Fibroblast of villous mesenchyme (primary cell): ENCODE data around the gene BRWD1. TPM values are rescaled to one million over a fixed set of nuclear protein-coding genes. Genes with fewer than 3 reads are reported as not detected.
A peak's percentile ranks its signal among the peaks of the same experiment; 100 is the strongest.

Experiments
- DNase-seq: peaks from one replicate; pipeline ENCODE4 v3.0.0-alpha.2; 2010; ENCODE audit warnings: low read depth
- H3K4me3 ChIP-seq: 2 replicates; pipeline ENCODE4 v1.5.1; 2011; ENCODE audit warnings: low read depth, mild to moderate bottlenecking, low read length
- CTCF ChIP-seq: IDR thresholded peaks from 2 replicates; pipeline ENCODE4 v1.5.1; 2012; ENCODE audit warnings: low read depth, mild to moderate bottlenecking, low read length; ENCODE audit not compliant: insufficient read depth
- total RNA-seq: library from RNA; depleted of rRNA; stranded (reverse); fragments of >200 nt; gene quantifications from 2 replicates; pipeline ENCODE4 v1.2.3, GENCODE V29; 2012

BRWD1 gene
- 48.6 and 75.6 TPM in 2 replicates for total RNA-seq

- DNase-seq = peak; percentile 89
- peak; percentile 19 for TF ChIP-seq CTCF
- peak within 1 kb of the TSS; percentile 79 for H3K4me3 ChIP-seq
These were observed at the start of gene BRWD1 for GRCh38 chr21:39313571-39314142. BRWD1 (minus strand) TSS chr21:39313632; CDS start chr21:39313491, 141 bp downstream.

GRCh38 chr21:39362733-39363132 is 49.3 kb upstream of the BRWD1 start:
- no peak overlapping the region for H3K4me3 ChIP-seq
- no peak for TF ChIP-seq CTCF
- no peak for DNase-seq

GRCh38 chr21:39359382-39359781 is 46.0 kb upstream of the BRWD1 start:
- no peak overlapping the region for H3K4me3 ChIP-seq
- TF ChIP-seq CTCF = no peak
- no peak for DNase-seq

- no peak for TF ChIP-seq CTCF
- DNase-seq = no peak
- H3K4me3 ChIP-seq = no peak overlapping the region
These were observed 39.9 kb upstream of the BRWD1 start for GRCh38 chr21:39353295-39353694.

GRCh38 chr21:39350094-39351005 is 36.9 kb upstream of the BRWD1 start:
- no peak for TF ChIP-seq CTCF
- H3K4me3 ChIP-seq = peak overlapping the region; percentile 70
- DNase-seq = no peak

GRCh38 chr21:39349211-39350093 is 36.0 kb upstream of the BRWD1 start:
- peak overlapping the region; percentile 70 for H3K4me3 ChIP-seq
- DNase-seq = peak; percentile 95
- TF ChIP-seq CTCF = no peak
